Stimulated activated CD8-positive, alpha-beta memory T cell treated with anti-CD3 and anti-CD28 coated beads, Interleukin-7, amount 100 ng/mL, for 4 hours (primary cell): Measurements from ENCODE around the gene IGSF21.
"Not testable (repeated sequence)": the region's sequence is repeated elsewhere in the genome, so short reads cannot be mapped to it uniquely, and the experiment has no call there.

ENCODE experiments used
- DNase-seq, 2 donors: peaks; one replicate each; pipeline ENCODE4 v3.0.0-alpha.2; 2020; ENCODE audit warnings: low read depth in 2 of 2

Gene IGSF21

GRCh38 chr1:18145851-18146618 lies 38.4 kb downstream of the IGSF21 start:
- no peak for DNase-seq

GRCh38 chr1:18146886-18147285 lies 39.3 kb downstream of the IGSF21 start:
- DNase-seq: no peak

- no peak for DNase-seq
Observed at GRCh38 chr1:18147672-18148071, 40.1 kb downstream of the IGSF21 start.

GRCh38 chr1:18148461-18148860 lies 40.9 kb downstream of the IGSF21 start:
- DNase-seq: no peak

GRCh38 chr1:18149027-18149641 lies 41.5 kb downstream of the IGSF21 start:
- no peak for DNase-seq

GRCh38 chr1:18151436-18152122 lies 44.0 kb downstream of the IGSF21 start:
- DNase-seq: no peak

GRCh38 chr1:18154430-18155194 lies 47.0 kb downstream of the IGSF21 start:
- no peak for DNase-seq

GRCh38 chr1:18155881-18156385 lies 48.3 kb downstream of the IGSF21 start:
- DNase-seq: no peak

- no peak for DNase-seq
Observed at GRCh38 chr1:18157352-18157751, 49.8 kb downstream of the IGSF21 start.

GRCh38 chr1:18157968-18158367 lies 50.4 kb downstream of the IGSF21 start:
- no peak for DNase-seq

- no peak for DNase-seq
Observed at GRCh38 chr1:18158714-18159113, 51.1 kb downstream of the IGSF21 start.

- DNase-seq: no peak
Observed at GRCh38 chr1:18160290-18160942, 52.8 kb downstream of the IGSF21 start.

GRCh38 chr1:18161690-18162089 lies 54.1 kb downstream of the IGSF21 start:
- DNase-seq: no peak

- not testable (repeated sequence) for DNase-seq
Observed at GRCh38 chr1:18165640-18166039, 58.0 kb downstream of the IGSF21 start.

- DNase-seq: no peak
Observed at GRCh38 chr1:18166341-18166740, 58.7 kb downstream of the IGSF21 start.

GRCh38 chr1:18166929-18167328 lies 59.3 kb downstream of the IGSF21 start:
- no peak for DNase-seq

GRCh38 chr1:18170444-18170843 lies 62.8 kb downstream of the IGSF21 start:
- DNase-seq: no peak

GRCh38 chr1:18174037-18174436 lies 66.4 kb downstream of the IGSF21 start:
- no peak for DNase-seq

- no peak for DNase-seq
Observed at GRCh38 chr1:18175051-18175450, 67.5 kb downstream of the IGSF21 start.

GRCh38 chr1:18175530-18176377 lies 68.2 kb downstream of the IGSF21 start:
- no peak for DNase-seq
